A549 (cell line): Measurements from ENCODE around the gene ADGRB2. TPM values are rescaled to one million over a fixed set of nuclear protein-coding genes. Genes with fewer than 3 reads are reported as not detected.
A peak's percentile ranks its signal among the peaks of the same experiment; 100 is the strongest.

Experiments used
- ATAC-seq, 2 experiments: fragments of 200-7000 bp in 1 of 2; fragments of >200 bp in 1 of 2; cut with Nextera tagmentation in 1 of 2; cut with Tn5 transposase in 1 of 2; 3 replicates each; pipeline versions ENCODE4 v1.8.0 to v1.9.1; 2018 to 2020; ENCODE audit warnings: mild to moderate bottlenecking in 1 of 2, moderate library complexity in 1 of 2
- CTCF ChIA-PET: fragments of 300-600 bp; sonication (Branson Sonifier 250); formaldehyde crosslinking; extraction: SDS; loops from one replicate; lab custom pipeline; 2021; ENCODE audit warnings: antibody characterized with exemption, inconsistent platforms; lab: Yijun Ruan, JAX
- POLR2A ChIA-PET: fragments of 350-600 bp; formaldehyde crosslinking; extraction: SDS; loops from one replicate; lab custom pipeline; 2021; ENCODE audit warnings: antibody characterized with exemption, inconsistent platforms; lab: Yijun Ruan, JAX
- DNase-seq, 2 experiments: peaks; one replicate each; pipeline versions ENCODE4 v3.0.0 to v3.0.0-alpha.2; 2011 to 2016; ENCODE audit warnings: low read depth in 1 of 2, low spot score in 1 of 2
- FAIRE-seq: peaks from 2 replicates; lab custom pipeline; 2011; peaks lifted over from hg19 to GRCh38; lab: Jason Lieb, UNC
- H3K27ac ChIP-seq, 2 experiments: fragments of >200 bp; sonication (Bioruptor Twin); formaldehyde crosslinking; 3 replicates each; pipeline ENCODE4 v1.5.1; 2016 to 2017
- H3K4me1 ChIP-seq: fragments of >200 bp; sonication (Bioruptor Twin); formaldehyde crosslinking; 3 replicates; pipeline ENCODE4 v1.6.1; 2016
- H3K4me2 ChIP-seq: fragments of >200 bp; sonication (Bioruptor Twin); formaldehyde crosslinking; 3 replicates; pipeline ENCODE4 v1.6.1; 2016
- H3K4me3 ChIP-seq: fragments of >200 bp; sonication (Bioruptor Twin); formaldehyde crosslinking; 3 replicates; pipeline ENCODE4 v1.5.1; 2016
- H3K9me3 ChIP-seq: fragments of >200 bp; sonication (Bioruptor Twin); formaldehyde crosslinking; 3 replicates; pipeline ENCODE4 v1.6.1; 2016
- ATOH8 ChIP-seq: fragments of 250-450 bp; sonication (Bioruptor Pico); IDR thresholded peaks from 2 replicates; pipeline ENCODE4 v1.5.0; 2020; ENCODE audit warnings: low read depth, mild to moderate bottlenecking, moderate library complexity
- BCL3 ChIP-seq: fragments of >200 bp; sonication (Bioruptor Twin); formaldehyde crosslinking; IDR thresholded peaks from 3 replicates; pipeline ENCODE4 v1.6.1; 2016
- BHLHE40 ChIP-seq: IDR thresholded peaks from 2 replicates; pipeline ENCODE4 v1.6.1; 2012; ENCODE audit warnings: low read depth, low read length, inconsistent platforms
- CBX8 ChIP-seq: fragments of 200-600 bp; sonication (generic); IDR thresholded peaks from 2 replicates; pipeline ENCODE4 v1.6.1; 2016
- CHD4 ChIP-seq: fragments of 200-600 bp; sonication (generic); IDR thresholded peaks from 2 replicates; pipeline ENCODE4 v1.6.1; 2016; ENCODE audit warnings: antibody characterized with exemption, mild to moderate bottlenecking, borderline replicate concordance
- ESRRA ChIP-seq: fragments of 150-350 bp; IDR thresholded peaks from 2 replicates; pipeline ENCODE4 v1.6.1; 2014; ENCODE audit warnings: mild to moderate bottlenecking, low read length, borderline replicate concordance
- FOSB ChIP-seq: fragments of 250-450 bp; sonication (Bioruptor Pico); IDR thresholded peaks from 2 replicates; pipeline ENCODE4 v1.5.0; 2020; ENCODE audit warnings: mild to moderate bottlenecking, moderate library complexity
- FOXS1 ChIP-seq: fragments of 250-450 bp; sonication (Bioruptor Pico); IDR thresholded peaks from 2 replicates; pipeline ENCODE4 v1.5.0; 2020; ENCODE audit warnings: mild to moderate bottlenecking, moderate library complexity
- HDAC2 ChIP-seq: fragments of 200-600 bp; sonication (generic); IDR thresholded peaks from 2 replicates; pipeline ENCODE4 v1.6.1; 2016
- HEYL ChIP-seq: fragments of 250-450 bp; sonication (Bioruptor Pico); IDR thresholded peaks from 2 replicates; pipeline ENCODE4 v1.8.0; 2021; ENCODE audit warnings: mild to moderate bottlenecking, moderate library complexity
- JUN ChIP-seq, 2 experiments: fragments of >200 bp; sonication (Bioruptor Twin); formaldehyde crosslinking; IDR thresholded peaks; 2 replicates in 1 of 2; 3 replicates in 1 of 2; pipeline ENCODE4 v1.6.1; 2016 to 2017
- JUNB ChIP-seq: fragments of >200 bp; sonication (Bioruptor Twin); formaldehyde crosslinking; IDR thresholded peaks from 2 replicates; pipeline ENCODE4 v1.6.1; 2016
- KDM1A ChIP-seq: fragments of 200-600 bp; sonication (generic); IDR thresholded peaks from 2 replicates; pipeline ENCODE4 v1.6.1; 2016; ENCODE audit warnings: low read depth, mild to moderate bottlenecking
- MAFK ChIP-seq: fragments of 450-650 bp; IDR thresholded peaks from 2 replicates; pipeline ENCODE4 v1.6.1; 2014; ENCODE audit not compliant: partially characterized antibody
- MAZ ChIP-seq: fragments of 150-350 bp; IDR thresholded peaks from 2 replicates; pipeline ENCODE4 v1.6.1; 2014; ENCODE audit warnings: antibody characterized with exemption, low read depth, low read length, borderline replicate concordance
- MYC ChIP-seq: IDR thresholded peaks from 2 replicates; pipeline ENCODE4 v1.6.1; 2012; ENCODE audit warnings: mild to moderate bottlenecking, inconsistent platforms, low read length, improper control_type of control experiment, borderline replicate concordance
- NFE2L2 ChIP-seq: fragments of 150-350 bp; conservative IDR thresholded peaks from 2 replicates; pipeline ENCODE4 v1.6.1; 2014; ENCODE audit warnings: low read length
- PBX3 ChIP-seq: IDR thresholded peaks from 2 replicates; pipeline ENCODE4 v1.6.1; 2012
- PHF8 ChIP-seq: fragments of 200-600 bp; sonication (generic); IDR thresholded peaks from 2 replicates; pipeline ENCODE4 v1.6.1; 2016; ENCODE audit warnings: low read depth, mild to moderate bottlenecking, antibody characterized with exemption, moderate library complexity, borderline replicate concordance
- RNF2 ChIP-seq: fragments of 200-600 bp; sonication (generic); IDR thresholded peaks from 2 replicates; pipeline ENCODE4 v1.6.1; 2016; ENCODE audit warnings: low read depth, mild to moderate bottlenecking, antibody characterized with exemption, moderate library complexity, borderline replicate concordance
- ZC3H11A ChIP-seq: fragments of 450-650 bp; IDR thresholded peaks from 2 replicates; pipeline ENCODE4 v1.6.1; 2014; ENCODE audit warnings: antibody characterized with exemption, mild to moderate bottlenecking
- WGBS: methylation state at CpG from one replicate; pipeline ENCODE4 v1.1.6; 2017; ENCODE audit errors: missing lambda C conversion rate; 5-methylcytosine and 5-hydroxymethylcytosine counted together
- polyA plus RNA-seq, 4 experiments: library from polyadenylated mRNA; depleted of rRNA in 3 of 4; stranded (reverse); fragments of >200 nt; fragmentation: RNase III in 1 of 4; extraction: RNeasy Plus Mini Kit Qiagen cat#74134 plus additional on column Dnase treatment in 1 of 4; gene quantifications; 2 replicates in 3 of 4; 3 replicates in 1 of 4; pipeline ENCODE4 v1.2.3, GENCODE V29; 2011 to 2017

ADGRB2 gene
- polyA plus RNA-seq, 2 of the 4 experiments (the other 2 are of a cell fraction): 2.3 to 6.6 TPM

GRCh38 chr1:31699341-31699891 is 64.7 kb downstream of the ADGRB2 start:
- peak overlapping the region; percentile 95 to 96 for H3K27ac ChIP-seq
- ChIA-PET POLR2A (no interaction called here), CTCF (interaction anchor here (0.7 to 2.0 kb wide), 3 partner anchors 29 to 38 kb away, joined by 3 to 6 read pairs (median 3); no protein-coding TSS in a partner anchor)

GRCh38 chr1:31697369-31697984 is 66.7 kb downstream of the ADGRB2 start:
- TF ChIP-seq ESRRA: no peak
- TF ChIP-seq JUN (IDR thresholded peaks at IDR 0.05): no peak
- TF ChIP-seq MAZ: no peak
- no peak for TF ChIP-seq MYC
- TF ChIP-seq MAFK: no peak
- no peak for TF ChIP-seq PBX3
- TF ChIP-seq CHD4: no peak
- TF ChIP-seq BCL3: no peak
- no peak for TF ChIP-seq NFE2L2
- Histone ChIP-seq H3K4me2 (no peak overlapping the region), H3K4me3 (no peak overlapping the region), H3K4me1 (peaks cover 62% of the 10 kb centered on the region), H3K9me3 (no peaks in the 10 kb centered on the region), H3K27ac (peak overlapping the region in 1 of 2 experiments; percentile 95; a peak in 2 of 6 replicates)
- no peak for ATAC-seq
- CTCF ChIA-PET: interaction anchor here (0.9 to 2.1 kb wide), 8 partner anchors 11 to 92 kb away, joined by 3 to 7 read pairs (median 5); no protein-coding TSS in a partner anchor
- no peak for DNase-seq
- 91% methylated on average over 11 of the region's 12 CpGs for WGBS
- no peak for FAIRE-seq
- POLR2A ChIA-PET: no interaction called here

More at GRCh38 chr1:31699341-31699891, 64.7 kb downstream of the ADGRB2 start:
- no peak for FAIRE-seq
- no peak overlapping the region; the same call in 2 of the 3 replicates for H3K4me2 ChIP-seq
- ATAC-seq: no peak
- no peaks in the 10 kb centered on the region for H3K9me3 ChIP-seq
- H3K4me3 ChIP-seq: no peak overlapping the region
- WGBS: 66% methylated on average over 4 of the region's 10 CpGs
- peaks cover 56% of the 10 kb centered on the region for H3K4me1 ChIP-seq
- no peak for DNase-seq
- TF ChIP-seq FOSB (CRISPR knock-in tag) (no peak), CBX8 (no peak), RNF2 (no peak), HEYL (CRISPR knock-in tag) (no peak), PBX3 (no peak), FOXS1 (no peak), PHF8 (no peak), HDAC2 (no peak), ATOH8 (CRISPR knock-in tag) (no peak), MAFK (no peak), JUNB (no peak), ZC3H11A (no peak), KDM1A (no peak), BHLHE40 (no peak)
